ENCODE results near the gene TOM1L2.

TOM1L2 gene

DNA sequence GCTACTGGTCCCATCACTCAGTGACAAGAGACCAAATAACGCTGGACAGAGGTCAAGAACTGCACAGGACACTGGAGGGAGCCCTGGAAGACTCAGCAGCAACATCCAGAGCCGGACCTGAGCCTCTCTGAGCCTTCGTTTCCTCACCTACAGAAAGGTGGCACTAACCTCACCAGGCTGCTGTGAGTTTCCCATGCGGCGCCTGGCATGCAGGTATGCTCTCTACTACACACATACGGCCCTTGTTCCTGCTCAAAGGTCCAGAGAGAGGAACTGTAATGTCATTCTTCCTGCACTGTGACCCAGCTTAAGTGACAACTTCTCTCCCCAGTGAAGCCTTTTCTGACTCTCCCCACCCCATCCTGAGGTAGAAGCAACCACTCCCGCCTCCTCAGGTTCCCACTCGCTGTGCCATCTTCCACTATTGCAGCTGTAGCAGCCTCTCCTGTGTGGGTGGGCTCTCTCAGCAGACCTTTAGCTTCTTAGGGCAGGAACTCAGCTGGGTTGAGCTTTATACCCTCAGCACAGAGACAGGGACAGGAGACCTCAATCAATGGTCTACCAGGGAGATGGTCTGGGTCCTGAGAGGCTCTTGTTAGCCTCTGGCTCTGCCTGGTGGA is 91.5 kb downstream of the TOM1L2 start:
- no peak for DNase-seq (ENCODE audit: low read depth)
- TF ChIP-seq, protein P1, sequence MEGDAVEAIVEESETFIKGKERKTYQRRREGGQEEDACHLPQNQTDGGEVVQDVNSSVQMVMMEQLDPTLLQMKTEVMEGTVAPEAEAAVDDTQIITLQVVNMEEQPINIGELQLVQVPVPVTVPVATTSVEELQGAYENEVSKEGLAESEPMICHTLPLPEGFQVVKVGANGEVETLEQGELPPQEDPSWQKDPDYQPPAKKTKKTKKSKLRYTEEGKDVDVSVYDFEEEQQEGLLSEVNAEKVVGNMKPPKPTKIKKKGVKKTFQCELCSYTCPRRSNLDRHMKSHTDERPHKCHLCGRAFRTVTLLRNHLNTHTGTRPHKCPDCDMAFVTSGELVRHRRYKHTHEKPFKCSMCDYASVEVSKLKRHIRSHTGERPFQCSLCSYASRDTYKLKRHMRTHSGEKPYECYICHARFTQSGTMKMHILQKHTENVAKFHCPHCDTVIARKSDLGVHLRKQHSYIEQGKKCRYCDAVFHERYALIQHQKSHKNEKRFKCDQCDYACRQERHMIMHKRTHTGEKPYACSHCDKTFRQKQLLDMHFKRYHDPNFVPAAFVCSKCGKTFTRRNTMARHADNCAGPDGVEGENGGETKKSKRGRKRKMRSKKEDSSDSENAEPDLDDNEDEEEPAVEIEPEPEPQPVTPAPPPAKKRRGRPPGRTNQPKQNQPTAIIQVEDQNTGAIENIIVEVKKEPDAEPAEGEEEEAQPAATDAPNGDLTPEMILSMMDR (conservative IDR thresholded peaks at IDR 0.05; ENCODE audit: low read depth, low read length): no peak
- H3K4me3 ChIP-seq (ENCODE audit: low read depth, low read length): no peak overlapping the region

DNA sequence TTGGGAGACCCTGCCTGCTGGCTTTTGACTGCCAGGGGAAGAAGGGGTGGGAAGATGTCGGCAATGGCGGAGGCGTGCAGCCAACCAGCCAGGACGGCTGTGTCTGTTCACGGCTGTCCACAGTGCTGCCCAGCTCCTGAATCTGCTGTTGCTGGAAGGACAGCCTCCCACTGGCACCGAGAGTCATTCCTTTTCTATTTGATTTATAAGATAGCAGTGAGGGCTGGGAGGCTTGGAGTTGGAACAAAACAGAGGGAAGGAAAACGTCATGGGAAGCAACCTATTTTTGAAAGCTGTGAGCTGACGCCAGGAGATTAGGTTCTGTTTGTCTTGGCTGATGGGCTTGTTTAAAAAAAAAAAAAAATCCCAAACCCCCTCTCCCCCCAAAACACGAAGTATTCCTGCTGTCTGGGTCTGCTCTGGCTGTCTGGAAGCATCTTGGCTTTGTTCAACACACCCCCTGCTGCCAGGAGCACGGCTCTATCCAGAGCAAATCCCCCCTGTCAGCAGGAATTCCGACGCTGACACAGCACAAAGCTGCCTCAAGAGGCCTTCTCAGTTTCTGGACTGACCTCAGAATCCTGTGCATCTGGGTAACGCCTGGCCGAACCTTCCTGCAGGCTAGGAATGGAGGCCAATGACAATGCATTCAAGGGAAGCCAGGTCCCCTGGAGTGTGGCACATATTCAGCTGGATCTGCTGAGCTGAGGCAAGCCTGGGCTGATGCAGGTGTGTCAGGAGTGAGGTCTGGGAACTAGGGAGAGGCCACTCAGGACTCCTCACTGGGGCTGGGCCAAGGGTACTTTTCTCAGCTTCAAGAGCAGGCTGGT is 94.5 kb downstream of the TOM1L2 start:
- TF ChIP-seq, protein P1 (conservative IDR thresholded peaks at IDR 0.05; ENCODE audit: low read depth, low read length): peak; percentile 22
- DNase-seq (ENCODE audit: low read depth): peak; percentile 93
- no peak overlapping the region for H3K4me3 ChIP-seq (ENCODE audit: low read depth, low read length)

DNA sequence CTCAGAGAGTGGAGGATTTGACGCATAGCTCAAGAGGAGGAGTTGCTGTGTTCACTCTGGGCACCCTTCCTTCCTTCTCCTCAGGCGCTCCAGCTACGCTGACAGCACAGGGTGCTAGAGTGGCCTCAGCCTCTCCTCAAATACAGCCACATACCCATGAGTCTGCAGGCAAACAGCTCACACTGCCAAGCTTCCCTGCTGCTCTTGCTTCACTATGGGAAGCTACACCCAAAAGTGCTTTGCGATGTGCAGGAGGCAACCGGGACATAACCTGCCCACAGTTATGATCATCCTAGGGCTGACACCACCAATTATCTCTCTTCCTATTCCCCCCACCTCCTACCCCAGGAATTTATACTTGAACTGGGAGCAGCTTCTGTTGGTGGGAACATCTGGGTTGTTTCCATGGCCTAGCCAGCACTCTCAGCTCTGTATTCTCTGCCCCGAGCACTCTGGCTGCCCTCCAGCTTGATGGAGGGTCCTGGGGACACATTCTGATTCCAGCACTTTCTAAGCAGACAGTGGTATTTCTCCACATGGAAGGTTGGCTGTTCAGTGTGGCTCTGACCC is 95.2 kb downstream of the TOM1L2 start:
- H3K4me3 ChIP-seq (ENCODE audit: low read depth, low read length): no peak overlapping the region
- TF ChIP-seq, protein P1 (conservative IDR thresholded peaks at IDR 0.05; ENCODE audit: low read depth, low read length): no peak
- peak; percentile 72 for DNase-seq (ENCODE audit: low read depth)

- DNase-seq (ENCODE audit: low read depth): peak; percentile 28
- TF ChIP-seq, protein P1 (conservative IDR thresholded peaks at IDR 0.05; ENCODE audit: low read depth, low read length): no peak
- H3K4me3 ChIP-seq (ENCODE audit: low read depth, low read length): no peak overlapping the region
Measured at GRCh38 chr17:17874478-17874877, 97.7 kb downstream of the TOM1L2 start.

DNA sequence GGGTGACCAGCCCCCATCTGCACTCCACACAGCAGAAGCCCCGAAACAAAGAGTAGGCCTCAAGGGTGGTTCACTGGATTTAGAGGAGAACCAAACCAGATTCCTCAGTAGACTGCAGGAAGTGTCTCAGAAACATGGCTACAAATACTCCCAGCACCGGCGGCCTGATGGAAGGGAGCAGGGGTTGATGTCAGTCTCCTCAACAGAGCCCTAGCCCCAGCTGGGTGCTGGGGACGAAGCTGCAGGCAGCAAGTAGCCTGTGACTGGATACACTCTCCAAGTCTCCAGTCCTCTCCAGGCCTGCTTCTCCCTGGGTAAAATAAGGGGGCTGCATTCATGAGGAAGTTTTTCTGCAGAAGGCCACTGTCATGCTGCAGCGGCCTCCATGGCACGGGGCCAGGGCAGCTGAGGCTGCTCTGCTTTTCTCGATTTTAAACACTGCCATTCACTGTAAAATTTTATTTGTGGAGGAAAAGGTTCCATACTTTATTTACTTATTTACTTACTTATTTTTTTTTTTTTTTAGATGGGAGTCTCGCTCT is 98.7 kb downstream of the TOM1L2 start:
- no peak for DNase-seq (ENCODE audit: low read depth)
- no peak overlapping the region for H3K4me3 ChIP-seq (ENCODE audit: low read depth, low read length)
- TF ChIP-seq, protein P1 (conservative IDR thresholded peaks at IDR 0.05; ENCODE audit: low read depth, low read length): no peak

DNA sequence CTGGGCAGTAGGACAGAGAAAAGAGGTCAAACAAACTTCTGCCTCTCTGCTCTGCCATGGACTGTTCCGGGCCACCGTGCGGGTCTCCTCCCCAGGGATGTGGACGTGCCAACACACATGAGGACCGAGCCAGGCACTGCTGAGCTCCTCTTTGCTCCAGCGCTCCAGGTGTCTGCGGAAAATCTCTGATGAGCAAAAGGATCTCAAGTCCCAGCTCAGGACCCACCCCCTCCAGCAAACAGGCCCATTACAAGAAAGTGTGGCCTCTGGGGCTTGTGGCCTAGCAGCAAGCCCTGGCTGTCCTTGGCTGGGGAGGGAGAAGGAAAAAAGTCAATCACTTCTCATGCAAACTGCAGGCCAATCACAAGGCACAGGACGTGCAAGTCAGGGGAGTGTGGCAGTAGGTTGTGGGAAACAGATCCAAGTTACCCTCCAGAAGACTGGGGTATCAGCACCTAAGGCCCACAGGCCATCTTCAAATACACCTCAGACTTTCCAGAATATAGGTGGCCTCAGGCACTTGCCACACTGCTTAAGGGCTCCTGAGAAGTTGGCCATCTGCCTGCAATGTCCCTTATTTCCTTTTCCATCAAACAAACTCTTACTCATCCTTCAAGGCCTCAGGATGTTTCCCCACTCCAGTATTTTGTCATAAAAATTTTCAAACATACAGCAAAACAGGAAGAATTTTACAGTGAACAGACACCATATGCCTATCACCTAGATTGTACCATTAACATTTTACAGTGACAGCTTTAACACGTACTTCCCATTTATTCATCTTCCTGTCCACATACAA is 99.5 kb downstream of the TOM1L2 start:
- TF ChIP-seq, protein P1 (conservative IDR thresholded peaks at IDR 0.05; ENCODE audit: low read depth, low read length): no peak
- no peak for DNase-seq (ENCODE audit: low read depth)
- no peak overlapping the region for H3K4me3 ChIP-seq (ENCODE audit: low read depth, low read length)

All from choroid plexus epithelial cell (primary cell).